Right lobe of liver (tissue), 6 donors: ENCODE measurements around the gene ADARB2. TPM values are rescaled to one million over a fixed set of nuclear protein-coding genes. Genes with fewer than 3 reads are reported as not detected.

Experiments used
- ATAC-seq, 4 donors: fragments of 200-7000 bp; cut with Tn5 transposase; one replicate each; pipeline ENCODE4 v1.9.1; 2020; ENCODE audit warnings: mild to moderate bottlenecking in 4 of 4, moderate library complexity in 4 of 4
- DNase-seq, 3 donors: peaks; one replicate each; pipeline ENCODE4 v3.0.0-alpha.2; 2020
- H3K27ac ChIP-seq, 3 donors: fragments of 200-600 bp; one replicate each; pipeline ENCODE4 v1.8.0; 2022
- H3K27me3 ChIP-seq, 2 donors: fragments of 200-600 bp; one replicate each; pipeline ENCODE4 v1.8.0; 2022
- H3K36me3 ChIP-seq, 4 donors: fragments of 200-600 bp; sonication (generic) in 1 of 4; one replicate each; pipeline versions ENCODE4 v1.5.1 to v1.8.0; 2017 to 2022; ENCODE audit warnings: control low read depth in 1 of 4
- H3K4me1 ChIP-seq, 4 donors: fragments of 200-600 bp; sonication (generic) in 1 of 4; one replicate each; pipeline versions ENCODE4 v1.5.1 to v1.8.0; 2017 to 2022; ENCODE audit warnings: control low read depth in 1 of 4
- H3K4me3 ChIP-seq, 3 donors: fragments of 200-600 bp; one replicate each; pipeline ENCODE4 v1.8.0; 2022
- H3K9me3 ChIP-seq, 4 donors: fragments of 200-600 bp; sonication (generic) in 1 of 4; one replicate each; pipeline versions ENCODE4 v1.5.1 to v1.8.0; 2017 to 2022; ENCODE audit warnings: control low read depth in 1 of 4
- CTCF ChIP-seq, 4 donors: fragments of 200-600 bp in 3 of 4; fragments of 450-650 bp in 1 of 4; IDR thresholded peaks; one replicate each; pipeline versions ENCODE4 v1.5.1 to v1.8.0; 2016 to 2022; ENCODE audit warnings: antibody characterized with exemption in 4 of 4, mild to moderate bottlenecking in 2 of 4
- POLR2A ChIP-seq: fragments of 450-650 bp; IDR thresholded peaks from one replicate; pipeline ENCODE4 v1.6.1; 2017; ENCODE audit warnings: antibody characterized with exemption, mild to moderate bottlenecking
- WGBS: methylation state at CpG from one replicate; pipeline ENCODE4 v1.1.6; 2018; ENCODE audit warnings: low coverage, low lambda C conversion rate; ENCODE audit not compliant: insufficient coverage; ENCODE audit errors: missing lambda C conversion rate; 5-methylcytosine and 5-hydroxymethylcytosine counted together
- intact Hi-C, 2 donors: fragments of 100-400 bp; cut with DNase I; formaldehyde crosslinking; loops; one replicate each; pipeline versions ENCODE4 v1.11.2 to v1.14.1; 2022
- total RNA-seq, 6 experiments: library from RNA; depleted of rRNA in 2 of 6; stranded (reverse); fragments of >200 nt in 2 of 6; fragmentation: NEBNext Ultra II Directional in 3 of 6; extraction: Animal tissue kit (Norgen Biotek cat#: 25700) in 3 of 6; gene quantifications; one replicate each; pipeline versions ENCODE4 v1.1.0 to v1.2.4, GENCODE V29; 2016 to 2023
- donor health status: DM: no; HTN: yes; CAD: no.
- donor health status: DM: no; HTN: no; CAD: no.
- donor health status: DM: no; HTN: no; CAD: no.
- donor health status: DM: no; HTN: yes; CAD: no.
- donor health status: DM: no; HTN: yes; CAD: no.

ADARB2 gene
- total RNA-seq, 6 experiments from 2014 or later = 0.07 to 0.68 (median 0.42) TPM

DNA sequence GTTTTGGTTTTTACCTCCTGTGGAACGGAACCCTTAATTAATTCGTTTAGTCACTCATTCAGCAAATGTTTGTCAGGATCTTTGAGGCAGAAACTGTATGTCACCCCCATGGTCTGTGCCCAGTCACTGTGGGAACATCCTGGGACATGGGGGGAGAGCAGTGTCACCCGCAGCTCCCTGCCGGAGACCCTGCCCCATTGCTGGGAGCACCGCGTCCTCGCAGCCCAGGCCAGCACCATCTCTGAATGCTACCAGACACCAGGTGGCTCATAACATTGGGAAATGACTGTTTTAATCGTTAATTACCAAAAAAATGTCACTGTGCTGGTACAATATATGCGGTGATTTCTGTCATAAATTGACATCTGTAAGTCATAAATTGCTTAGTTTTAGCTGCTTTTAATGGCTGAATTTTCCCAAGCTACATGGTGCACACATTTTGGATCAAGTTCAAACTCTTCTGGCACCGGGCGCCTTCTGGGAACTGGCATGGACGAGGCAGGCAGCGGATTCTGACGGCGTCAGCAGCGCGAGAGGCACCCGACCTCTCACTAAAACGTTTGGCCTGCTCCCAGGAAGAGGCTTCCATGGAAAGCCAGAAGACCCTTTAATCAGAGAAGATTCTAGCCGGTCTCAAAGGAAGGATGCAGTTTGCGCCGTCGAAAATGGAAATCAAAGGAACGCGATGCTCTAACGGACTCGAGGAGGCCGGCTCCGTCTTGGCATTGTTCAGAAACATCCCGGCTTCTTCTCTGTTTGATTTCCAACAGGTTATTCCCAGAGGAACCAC, 184.2 kb downstream of the ADARB2 start:
- intact Hi-C loops = no loop called here
- H3K36me3 ChIP-seq = no peaks in the 10 kb centered on the region
- DNase-seq (peak in 1 of 3 donors; percentile 39), ATAC-seq (no peak)
- no peak for TF ChIP-seq CTCF (IDR thresholded peaks at IDR 0.05)
- no peak for TF ChIP-seq POLR2A
- H3K4me3 ChIP-seq = no peak overlapping the region
- no peaks in the 10 kb centered on the region for H3K27me3 ChIP-seq
- no peak overlapping the region for H3K27ac ChIP-seq
- WGBS = 65% methylated on average over 22 of the region's 30 CpGs
- H3K9me3 ChIP-seq = no peaks in the 10 kb centered on the region
- H3K4me1 ChIP-seq = no peaks in the 10 kb centered on the region

- TF ChIP-seq CTCF (IDR thresholded peaks at IDR 0.05) (no peak), POLR2A (no peak)
- no peak for DNase-seq
- intact Hi-C loops = no loop called here
Measured at GRCh38 chr10:1552406-1552805, 184.9 kb downstream of the ADARB2 start.

GRCh38 chr10:1551636-1552338, 185.5 kb downstream of the ADARB2 start:
- TF ChIP-seq CTCF (IDR thresholded peaks at IDR 0.05) (no peak), POLR2A (no peak)
- H3K4me1 ChIP-seq = no peaks in the 10 kb centered on the region
- intact Hi-C loops = no loop called here
- WGBS = 79% methylated on average over 6 of the region's 18 CpGs
- H3K9me3 ChIP-seq = no peaks in the 10 kb centered on the region
- H3K27me3 ChIP-seq = no peaks in the 10 kb centered on the region
- H3K36me3 ChIP-seq = no peaks in the 10 kb centered on the region
- H3K4me3 ChIP-seq = no peak overlapping the region
- H3K27ac ChIP-seq = no peak overlapping the region
- ATAC-seq = peak in 1 of 4 donors; percentile 7
- DNase-seq = no peak

More at GRCh38 chr10:1552406-1552805, 184.9 kb downstream of the ADARB2 start:
- ATAC-seq = peak in 1 of 4 donors; percentile 8
- H3K36me3 ChIP-seq = no peaks in the 10 kb centered on the region
- no peak overlapping the region for H3K4me3 ChIP-seq
- WGBS = 23% methylated on average over 9 of the region's 9 CpGs
- H3K4me1 ChIP-seq = no peaks in the 10 kb centered on the region
- H3K27me3 ChIP-seq = no peaks in the 10 kb centered on the region
- H3K27ac ChIP-seq = no peak overlapping the region
- no peaks in the 10 kb centered on the region for H3K9me3 ChIP-seq

DNA sequence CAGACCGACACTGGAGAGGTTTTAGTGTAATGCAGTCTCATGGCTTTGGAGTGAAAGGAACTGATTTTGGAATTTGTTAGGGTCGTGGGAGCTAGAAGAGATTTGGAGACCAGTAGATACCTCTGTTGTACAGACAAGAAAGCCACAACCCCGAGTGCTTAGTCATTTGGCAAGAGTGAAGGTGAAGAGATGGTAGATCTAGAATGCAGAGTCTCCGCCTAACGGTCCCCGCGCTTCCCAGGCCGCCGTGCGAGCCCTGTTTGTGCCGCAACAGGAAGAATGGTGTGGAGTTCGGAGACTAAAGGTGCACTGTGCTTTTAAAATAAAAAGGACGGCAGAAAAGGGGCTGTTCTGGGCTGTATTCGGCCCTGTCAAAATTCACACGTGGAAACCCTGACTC, 186.7 kb downstream of the ADARB2 start:
- Histone ChIP-seq H3K4me1 (no peaks in the 10 kb centered on the region), H3K27me3 (no peaks in the 10 kb centered on the region), H3K27ac (no peak overlapping the region), H3K4me3 (no peak overlapping the region), H3K9me3 (no peaks in the 10 kb centered on the region), H3K36me3 (no peaks in the 10 kb centered on the region)
- no peak for ATAC-seq
- intact Hi-C loops = no loop called here
- no peak for DNase-seq
- WGBS = 34% methylated on average over 7 of the region's 15 CpGs
- TF ChIP-seq POLR2A (no peak), CTCF (IDR thresholded peaks at IDR 0.05) (no peak)
